Sigmoid colon (tissue), 4 donors: ENCODE measurements around the gene KRTAP9-9.

Source experiments
- POLR2AphosphoS5 ChIP-seq, 4 donors: sonication (generic); formaldehyde crosslinking; IDR thresholded peaks; one replicate each; pipeline ENCODE4 v1.6.1; 2017; ENCODE audit warnings: antibody characterized with exemption in 4 of 4
- TF ChIP-seq, protein P1 (sequence below), 4 experiments: fragments of 450-650 bp in 3 of 4; fragments of 200-600 bp in 1 of 4; IDR thresholded peaks; one replicate each; pipeline ENCODE4 v1.5.1; 2016 to 2019; ENCODE audit warnings: antibody characterized with exemption in 4 of 4, mild to moderate bottlenecking in 3 of 4, moderate library complexity in 2 of 4

- TF ChIP-seq, protein P1, sequence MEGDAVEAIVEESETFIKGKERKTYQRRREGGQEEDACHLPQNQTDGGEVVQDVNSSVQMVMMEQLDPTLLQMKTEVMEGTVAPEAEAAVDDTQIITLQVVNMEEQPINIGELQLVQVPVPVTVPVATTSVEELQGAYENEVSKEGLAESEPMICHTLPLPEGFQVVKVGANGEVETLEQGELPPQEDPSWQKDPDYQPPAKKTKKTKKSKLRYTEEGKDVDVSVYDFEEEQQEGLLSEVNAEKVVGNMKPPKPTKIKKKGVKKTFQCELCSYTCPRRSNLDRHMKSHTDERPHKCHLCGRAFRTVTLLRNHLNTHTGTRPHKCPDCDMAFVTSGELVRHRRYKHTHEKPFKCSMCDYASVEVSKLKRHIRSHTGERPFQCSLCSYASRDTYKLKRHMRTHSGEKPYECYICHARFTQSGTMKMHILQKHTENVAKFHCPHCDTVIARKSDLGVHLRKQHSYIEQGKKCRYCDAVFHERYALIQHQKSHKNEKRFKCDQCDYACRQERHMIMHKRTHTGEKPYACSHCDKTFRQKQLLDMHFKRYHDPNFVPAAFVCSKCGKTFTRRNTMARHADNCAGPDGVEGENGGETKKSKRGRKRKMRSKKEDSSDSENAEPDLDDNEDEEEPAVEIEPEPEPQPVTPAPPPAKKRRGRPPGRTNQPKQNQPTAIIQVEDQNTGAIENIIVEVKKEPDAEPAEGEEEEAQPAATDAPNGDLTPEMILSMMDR (IDR thresholded peaks at IDR 0.05) = no peak
- no peak for TF ChIP-seq POLR2AphosphoS5 (IDR thresholded peaks at IDR 0.05)
These were observed 12.5 kb downstream of the KRTAP9-9 start for GRCh38 chr17:41267711-41268110.
